Dendritic cell treated with granulocyte-macrophage colony-stimulating factor and Interleukin-4, amounts not matched to agents 40 ng/mL and 50 ng/mL, for 4 days (primary cell): ENCODE data around the gene ADGRL4.
"Not testable (repeated sequence)": the region's sequence is repeated elsewhere in the genome, so short reads cannot be mapped to it uniquely, and the experiment has no call there.

Source experiments
- H3K27ac Mint-ChIP-seq: one replicate; pipeline ENCODE4 v1.8.0; 2022; ENCODE audit warnings: mild to moderate bottlenecking, mixed read lengths
- H3K27me3 Mint-ChIP-seq: one replicate; pipeline ENCODE4 v1.8.0; 2022; ENCODE audit warnings: mild to moderate bottlenecking, mixed read lengths
- H3K36me3 Mint-ChIP-seq: one replicate; pipeline ENCODE4 v1.8.0; 2022; ENCODE audit warnings: low read depth, mixed read lengths
- H3K4me1 Mint-ChIP-seq: one replicate; pipeline ENCODE4 v1.8.0; 2022; ENCODE audit warnings: low read depth, mixed read lengths
- H3K4me3 Mint-ChIP-seq: one replicate; pipeline ENCODE4 v1.8.0; 2022; ENCODE audit warnings: mild to moderate bottlenecking, moderate library complexity, mixed read lengths
- H3K9me3 Mint-ChIP-seq: one replicate; pipeline ENCODE4 v1.8.0; 2022; ENCODE audit warnings: mixed read lengths
- intact Hi-C: fragments of 100-400 bp; cut with micrococcal nuclease; formaldehyde crosslinking; loops from one replicate; pipeline ENCODE4 v1.15.0; 2022

Gene ADGRL4

GRCh38 chr1:78996791-78997190 lies 9.7 kb downstream of the ADGRL4 start:
- no peaks in the 10 kb centered on the region for H3K27me3 Mint-ChIP-seq

GRCh38 chr1:78987042-78987441 lies 19.5 kb downstream of the ADGRL4 start:
- H3K4me3 Mint-ChIP-seq: no peak overlapping the region
- no peaks in the 10 kb centered on the region for H3K9me3 Mint-ChIP-seq
- H3K36me3 Mint-ChIP-seq: no peaks in the 10 kb centered on the region
- intact Hi-C loops: no loop called here
- no peaks in the 10 kb centered on the region for H3K4me1 Mint-ChIP-seq
- H3K27me3 Mint-ChIP-seq: no peaks in the 10 kb centered on the region
- H3K27ac Mint-ChIP-seq: no peak overlapping the region

More at GRCh38 chr1:78996791-78997190, 9.7 kb downstream of the ADGRL4 start:
- no peak overlapping the region for H3K4me3 Mint-ChIP-seq
- H3K4me1 Mint-ChIP-seq: no peaks in the 10 kb centered on the region
- no peak overlapping the region for H3K27ac Mint-ChIP-seq
- intact Hi-C loops: no loop called here
- no peaks in the 10 kb centered on the region for H3K9me3 Mint-ChIP-seq
- no peaks in the 10 kb centered on the region for H3K36me3 Mint-ChIP-seq

GRCh38 chr1:78980511-78980910 lies 26.0 kb downstream of the ADGRL4 start:
- Mint-ChIP-seq H3K4me1 (no peaks in the 10 kb centered on the region), H3K27ac (no peak overlapping the region), H3K4me3 (no peak overlapping the region), H3K27me3 (no peaks in the 10 kb centered on the region), H3K9me3 (no peaks in the 10 kb centered on the region), H3K36me3 (no peaks in the 10 kb centered on the region)
- intact Hi-C loops: no loop called here

- no peak overlapping the region for H3K4me3 Mint-ChIP-seq
- intact Hi-C loops: no loop called here
- no peaks in the 10 kb centered on the region for H3K4me1 Mint-ChIP-seq
- peaks cover 11% of the 10 kb centered on the region for H3K9me3 Mint-ChIP-seq
- H3K27ac Mint-ChIP-seq: no peak overlapping the region
- H3K36me3 Mint-ChIP-seq: no peaks in the 10 kb centered on the region
- H3K27me3 Mint-ChIP-seq: no peaks in the 10 kb centered on the region
Measured at GRCh38 chr1:78972723-78973122, 33.8 kb downstream of the ADGRL4 start.

GRCh38 chr1:78967091-78967490 lies 39.4 kb downstream of the ADGRL4 start:
- intact Hi-C loops, H3K4me1 Mint-ChIP-seq, H3K36me3 Mint-ChIP-seq, H3K4me3 Mint-ChIP-seq, H3K27me3 Mint-ChIP-seq, H3K27ac Mint-ChIP-seq: not testable (repeated sequence)
- peaks cover 39% of the 10 kb centered on the region for H3K9me3 Mint-ChIP-seq

- intact Hi-C loops: no loop called here
- no peaks in the 10 kb centered on the region for H3K36me3 Mint-ChIP-seq
Measured at GRCh38 chr1:78958711-78959110, 47.8 kb downstream of the ADGRL4 start.

GRCh38 chr1:78950826-78951225 lies 55.7 kb downstream of the ADGRL4 start:
- intact Hi-C loops: no loop called here
- no peaks in the 10 kb centered on the region for H3K36me3 Mint-ChIP-seq
- no peaks in the 10 kb centered on the region for H3K4me1 Mint-ChIP-seq
- no peaks in the 10 kb centered on the region for H3K9me3 Mint-ChIP-seq
- H3K27ac Mint-ChIP-seq: no peak overlapping the region
- no peaks in the 10 kb centered on the region for H3K27me3 Mint-ChIP-seq
- no peak overlapping the region for H3K4me3 Mint-ChIP-seq

More at GRCh38 chr1:78958711-78959110, 47.8 kb downstream of the ADGRL4 start:
- Mint-ChIP-seq H3K4me1 (no peaks in the 10 kb centered on the region), H3K4me3 (no peak overlapping the region), H3K27me3 (no peaks in the 10 kb centered on the region), H3K9me3 (peaks cover 23% of the 10 kb centered on the region), H3K27ac (no peak overlapping the region)

- Mint-ChIP-seq H3K27me3 (no peaks in the 10 kb centered on the region), H3K4me1 (no peaks in the 10 kb centered on the region), H3K9me3 (no peaks in the 10 kb centered on the region), H3K27ac (no peak overlapping the region), H3K4me3 (no peak overlapping the region), H3K36me3 (no peaks in the 10 kb centered on the region)
- intact Hi-C loops: no loop called here
Measured at GRCh38 chr1:78949227-78949626, 57.3 kb downstream of the ADGRL4 start.

GRCh38 chr1:78919150-78919549 lies 87.4 kb downstream of the ADGRL4 start:
- H3K9me3 Mint-ChIP-seq: no peaks in the 10 kb centered on the region
- no peaks in the 10 kb centered on the region for H3K27me3 Mint-ChIP-seq
- intact Hi-C loops: no loop called here
- H3K27ac Mint-ChIP-seq: no peak overlapping the region
- H3K4me1 Mint-ChIP-seq: peaks cover 6% of the 10 kb centered on the region
- no peaks in the 10 kb centered on the region for H3K36me3 Mint-ChIP-seq
- H3K4me3 Mint-ChIP-seq: no peak overlapping the region

GRCh38 chr1:78918157-78918556 lies 88.4 kb downstream of the ADGRL4 start:
- Mint-ChIP-seq H3K9me3 (no peaks in the 10 kb centered on the region), H3K27ac (no peak overlapping the region), H3K4me1 (peaks cover 6% of the 10 kb centered on the region), H3K36me3 (no peaks in the 10 kb centered on the region), H3K27me3 (no peaks in the 10 kb centered on the region), H3K4me3 (no peak overlapping the region)
- intact Hi-C loops: no loop called here

- Mint-ChIP-seq H3K4me1 (peaks cover 15% of the 10 kb centered on the region), H3K36me3 (no peaks in the 10 kb centered on the region), H3K27me3 (no peaks in the 10 kb centered on the region), H3K9me3 (no peaks in the 10 kb centered on the region), H3K4me3 (no peak overlapping the region), H3K27ac (no peak overlapping the region)
- intact Hi-C loops: no loop called here
Measured at GRCh38 chr1:78916986-78917385, 89.5 kb downstream of the ADGRL4 start.

GRCh38 chr1:78913950-78914349 lies 92.6 kb downstream of the ADGRL4 start:
- Mint-ChIP-seq H3K36me3 (no peaks in the 10 kb centered on the region), H3K4me3 (no peak overlapping the region), H3K27me3 (no peaks in the 10 kb centered on the region), H3K4me1 (peaks cover 18% of the 10 kb centered on the region), H3K27ac (no peak overlapping the region), H3K9me3 (no peaks in the 10 kb centered on the region)
- intact Hi-C loops: no loop called here

GRCh38 chr1:78911956-78912880 lies 94.3 kb downstream of the ADGRL4 start:
- Mint-ChIP-seq H3K4me3 (no peak overlapping the region), H3K27ac (no peak overlapping the region), H3K27me3 (no peaks in the 10 kb centered on the region)

GRCh38 chr1:78902641-78903040 lies 103.9 kb downstream of the ADGRL4 start:
- H3K36me3 Mint-ChIP-seq: no peaks in the 10 kb centered on the region
- H3K4me1 Mint-ChIP-seq: no peaks in the 10 kb centered on the region
- intact Hi-C loops: no loop called here
- no peak overlapping the region for H3K27ac Mint-ChIP-seq
- H3K9me3 Mint-ChIP-seq: no peaks in the 10 kb centered on the region
- H3K27me3 Mint-ChIP-seq: no peaks in the 10 kb centered on the region
- no peak overlapping the region for H3K4me3 Mint-ChIP-seq

More at GRCh38 chr1:78911956-78912880, 94.3 kb downstream of the ADGRL4 start:
- intact Hi-C loops: no loop called here
- Mint-ChIP-seq H3K9me3 (no peaks in the 10 kb centered on the region), H3K36me3 (no peaks in the 10 kb centered on the region), H3K4me1 (peaks cover 18% of the 10 kb centered on the region)

- H3K27me3 Mint-ChIP-seq: no peaks in the 10 kb centered on the region
- no peaks in the 10 kb centered on the region for H3K4me1 Mint-ChIP-seq
- no peaks in the 10 kb centered on the region for H3K9me3 Mint-ChIP-seq
- H3K4me3 Mint-ChIP-seq: no peak overlapping the region
- no peak overlapping the region for H3K27ac Mint-ChIP-seq
- intact Hi-C loops: no loop called here
- no peaks in the 10 kb centered on the region for H3K36me3 Mint-ChIP-seq
Measured at GRCh38 chr1:78894811-78895210, 111.7 kb downstream of the ADGRL4 start.
